ENCODE results near the gene RIPOR2.

DNA sequence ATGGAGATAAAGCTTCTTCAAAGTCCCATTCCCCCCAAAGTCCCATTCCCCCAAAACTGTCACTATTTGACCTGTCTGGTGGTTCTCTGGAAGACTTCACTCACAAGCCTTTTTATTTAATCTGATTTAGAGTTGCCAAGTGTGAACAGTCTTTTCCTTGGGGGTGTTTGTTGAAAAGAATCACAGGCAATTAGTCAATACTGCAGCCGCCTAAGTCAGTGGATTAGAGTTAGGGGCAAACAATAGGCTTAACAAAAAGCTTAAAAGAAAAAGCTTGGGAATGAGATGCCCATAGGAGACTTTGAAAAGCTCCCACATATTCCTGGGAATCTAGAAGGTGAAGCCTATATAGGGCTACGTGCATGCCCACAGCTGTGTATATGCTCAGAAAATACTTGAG is 8.0 kb upstream of the RIPOR2 start:
- TF ChIP-seq POLR2AphosphoS5 (IDR thresholded peaks at IDR 0.05; ENCODE audit: borderline replicate concordance, low read depth, low read length) (no peak), EZH2 (IDR thresholded peaks at IDR 0.05) (no peak), FOXP2 (optimal IDR thresholded peaks at IDR 0.05; ENCODE audit: control extremely low read depth, extremely low read length, insufficient read depth) (no peak)
